ENCODE measurements around the gene FAM50A. TPM values are rescaled to one million over a fixed set of nuclear protein-coding genes. Genes with fewer than 3 reads are reported as not detected.

Gene FAM50A
- total and polyA plus RNA-seq, 3 donors from 2014 or later, result 29.6 to 38.5 (median 38.4) TPM

- Histone ChIP-seq H3K4me1 (no peaks in the 10 kb centered on the region), H3K27ac (peak overlapping the region in 1 of 2 donors; percentile 92), H3K4me3 (peak overlapping the region in 1 of 2 donors; percentile 79), H3K36me3 (ENCODE audit: low read depth, missing control alignments) (no peaks in the 10 kb centered on the region), H3K27me3 (no peaks in the 10 kb centered on the region), H3K9me3 (no peaks in the 10 kb centered on the region)
- intact Hi-C loops (cut with DNase I; ENCODE audit: low total_unique reads), result no loop called here
- WGBS, 2 donors, result 34% methylated on average over 3 of the region's 4 CpGs; no CpG with 5 or more reads in 1 of the 2 donors
- DNase-seq, result no peak
- TF ChIP-seq CTCF (IDR thresholded peaks at IDR 0.05) (no peak), POLR2A (IDR thresholded peaks at IDR 0.05) (no peak)
These were observed 31.5 kb upstream of the FAM50A start for GRCh38 chrX:154412468-154412867.

DNA sequence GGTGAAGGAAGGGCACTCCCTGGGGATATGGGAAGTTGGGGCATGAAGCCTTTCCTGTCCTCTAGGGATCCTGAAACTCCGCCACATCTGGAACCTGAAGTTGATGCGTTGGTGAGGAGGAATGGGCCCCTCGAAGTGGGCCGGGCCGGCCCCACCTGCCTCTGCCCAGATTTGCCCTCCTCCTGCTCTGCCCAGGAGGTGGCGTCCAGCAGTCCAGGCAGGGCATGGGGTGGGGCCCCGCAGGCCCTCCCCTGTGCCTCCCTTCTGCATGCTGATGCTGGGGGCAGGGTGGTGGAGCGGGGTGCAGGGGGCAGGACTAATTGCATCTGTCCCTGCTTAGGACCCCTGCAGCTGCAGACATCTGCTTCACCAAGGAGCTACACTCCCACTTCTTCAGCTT lies 30.8 kb upstream of the FAM50A start:
- TF ChIP-seq CTCF (IDR thresholded peaks at IDR 0.05) (no peak), POLR2A (IDR thresholded peaks at IDR 0.05) (no peak)
- DNase-seq, result no peak
- Histone ChIP-seq H3K27ac (no peak overlapping the region), H3K4me1 (no peaks in the 10 kb centered on the region), H3K27me3 (no peaks in the 10 kb centered on the region), H3K36me3 (ENCODE audit: low read depth, missing control alignments) (no peaks in the 10 kb centered on the region), H3K9me3 (no peaks in the 10 kb centered on the region), H3K4me3 (no peak overlapping the region)
- intact Hi-C loops (cut with DNase I; ENCODE audit: low total_unique reads), result no loop called here
- WGBS, 2 donors, result 70 to 80% methylated on average over 1 to 2 of the region's 8 CpGs

- TF ChIP-seq POLR2A (IDR thresholded peaks at IDR 0.05) (no peak), CTCF (IDR thresholded peaks at IDR 0.05) (no peak)
- Histone ChIP-seq H3K4me1 (no peaks in the 10 kb centered on the region), H3K27me3 (no peaks in the 10 kb centered on the region), H3K4me3 (no peak overlapping the region), H3K36me3 (ENCODE audit: low read depth, missing control alignments) (no peaks in the 10 kb centered on the region), H3K9me3 (no peaks in the 10 kb centered on the region), H3K27ac (no peak overlapping the region)
- intact Hi-C loops (cut with DNase I; ENCODE audit: low total_unique reads), result no loop called here
- 85 to 98% methylated on average over 5 to 7 of the region's 7 CpGs for WGBS, 2 donors
- no peak for DNase-seq
These were observed 26.8 kb upstream of the FAM50A start for GRCh38 chrX:154417157-154417556.

GRCh38 chrX:154419189-154419588 lies 24.8 kb upstream of the FAM50A start:
- Histone ChIP-seq H3K27me3 (no peaks in the 10 kb centered on the region), H3K4me1 (no peaks in the 10 kb centered on the region), H3K36me3 (ENCODE audit: low read depth, missing control alignments) (no peaks in the 10 kb centered on the region), H3K27ac (no peak overlapping the region), H3K9me3 (no peaks in the 10 kb centered on the region), H3K4me3 (no peak overlapping the region)
- no peak for DNase-seq
- no peak for TF ChIP-seq CTCF (IDR thresholded peaks at IDR 0.05)
- TF ChIP-seq POLR2A (IDR thresholded peaks at IDR 0.05), result no peak
- 85 to 89% methylated on average over 3 to 8 of the region's 8 CpGs for WGBS, 2 donors
- intact Hi-C loops (cut with DNase I; ENCODE audit: low total_unique reads), result no loop called here

GRCh38 chrX:154419688-154420401 lies 24.1 kb upstream of the FAM50A start:
- Histone ChIP-seq H3K36me3 (ENCODE audit: low read depth, missing control alignments) (no peaks in the 10 kb centered on the region), H3K4me1 (no peaks in the 10 kb centered on the region), H3K9me3 (no peaks in the 10 kb centered on the region), H3K27ac (no peak overlapping the region), H3K4me3 (no peak overlapping the region), H3K27me3 (no peaks in the 10 kb centered on the region)
- intact Hi-C loops (cut with DNase I; ENCODE audit: low total_unique reads), result no loop called here
- peak; percentile 82 for DNase-seq
- TF ChIP-seq CTCF (IDR thresholded peaks at IDR 0.05) (no peak), POLR2A (IDR thresholded peaks at IDR 0.05) (no peak)
- 58% methylated on average over 10 of the region's 19 CpGs; no CpG with 5 or more reads in 1 of the 2 donors for WGBS, 2 donors
